Breast epithelium (tissue), 3 donors: Measurements from ENCODE around the gene DDX43.

ENCODE experiments used
- POLR2A ChIP-seq: fragments of 450-650 bp; IDR thresholded peaks from one replicate; pipeline ENCODE4 v1.6.1; 2016; ENCODE audit warnings: antibody characterized with exemption, mild to moderate bottlenecking, moderate library complexity
- POLR2AphosphoS5 ChIP-seq, 3 donors: sonication (generic); formaldehyde crosslinking; IDR thresholded peaks; one replicate each; pipeline ENCODE4 v1.6.1; 2017; ENCODE audit warnings: antibody characterized with exemption in 3 of 3
- TF ChIP-seq, protein P1 (sequence below), 3 donors: fragments of 450-650 bp; IDR thresholded peaks; one replicate each; pipeline ENCODE4 v1.5.1; 2016 to 2017; ENCODE audit warnings: antibody characterized with exemption in 3 of 3, mild to moderate bottlenecking in 3 of 3, moderate library complexity in 3 of 3

DNA sequence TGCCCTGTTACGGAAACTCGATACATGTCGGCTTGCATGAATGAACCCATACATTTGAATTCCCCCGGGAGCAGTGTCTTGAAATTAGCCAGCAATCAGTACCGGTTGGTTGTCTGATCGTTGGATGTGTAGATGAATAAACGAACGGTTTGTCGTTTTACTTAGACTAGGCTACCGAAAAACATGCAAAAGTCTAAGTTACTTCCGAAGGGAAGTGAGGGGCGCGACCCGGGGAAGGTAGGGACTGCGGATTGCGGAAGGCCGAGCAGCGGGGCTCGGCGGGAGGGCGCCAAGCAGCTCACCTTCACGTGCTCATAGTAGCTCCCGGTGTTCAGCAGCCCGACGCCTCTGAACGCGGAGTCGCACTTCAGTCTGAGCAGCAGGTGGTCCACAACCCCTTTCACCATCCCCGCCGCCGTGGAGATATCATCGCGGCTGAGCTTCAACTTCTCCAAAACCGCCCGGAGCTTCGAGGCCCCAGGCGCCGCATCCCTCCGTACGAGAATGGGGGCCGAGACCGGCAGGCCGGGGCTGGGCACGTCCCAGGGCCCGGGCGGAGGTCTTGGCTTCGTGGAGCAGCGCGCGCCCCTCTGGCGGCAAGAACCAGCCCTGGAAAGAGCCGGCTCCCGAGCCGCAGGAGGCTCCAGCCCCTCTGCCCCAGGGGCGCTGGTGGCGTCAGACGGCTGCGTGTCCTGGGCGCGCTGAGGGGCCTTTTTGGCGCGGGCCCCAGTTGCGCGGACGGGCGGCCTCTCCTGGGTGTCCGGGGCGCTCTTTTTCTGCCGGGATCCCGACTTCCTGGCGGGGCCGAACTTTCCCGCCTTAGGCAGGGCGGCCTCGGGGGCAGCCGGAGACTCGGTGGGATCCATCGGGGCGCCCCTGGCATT, 56.8 kb downstream of the DDX43 start:
- TF ChIP-seq, protein P1, sequence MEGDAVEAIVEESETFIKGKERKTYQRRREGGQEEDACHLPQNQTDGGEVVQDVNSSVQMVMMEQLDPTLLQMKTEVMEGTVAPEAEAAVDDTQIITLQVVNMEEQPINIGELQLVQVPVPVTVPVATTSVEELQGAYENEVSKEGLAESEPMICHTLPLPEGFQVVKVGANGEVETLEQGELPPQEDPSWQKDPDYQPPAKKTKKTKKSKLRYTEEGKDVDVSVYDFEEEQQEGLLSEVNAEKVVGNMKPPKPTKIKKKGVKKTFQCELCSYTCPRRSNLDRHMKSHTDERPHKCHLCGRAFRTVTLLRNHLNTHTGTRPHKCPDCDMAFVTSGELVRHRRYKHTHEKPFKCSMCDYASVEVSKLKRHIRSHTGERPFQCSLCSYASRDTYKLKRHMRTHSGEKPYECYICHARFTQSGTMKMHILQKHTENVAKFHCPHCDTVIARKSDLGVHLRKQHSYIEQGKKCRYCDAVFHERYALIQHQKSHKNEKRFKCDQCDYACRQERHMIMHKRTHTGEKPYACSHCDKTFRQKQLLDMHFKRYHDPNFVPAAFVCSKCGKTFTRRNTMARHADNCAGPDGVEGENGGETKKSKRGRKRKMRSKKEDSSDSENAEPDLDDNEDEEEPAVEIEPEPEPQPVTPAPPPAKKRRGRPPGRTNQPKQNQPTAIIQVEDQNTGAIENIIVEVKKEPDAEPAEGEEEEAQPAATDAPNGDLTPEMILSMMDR (IDR thresholded peaks at IDR 0.05) = no peak
- TF ChIP-seq POLR2AphosphoS5 (IDR thresholded peaks at IDR 0.05) (no peak), POLR2A (no peak)
